HL-60 (cell line): ENCODE data around the gene BAG3.

Source experiments
- POLR2AphosphoS5 ChIP-seq: IDR thresholded peaks from 2 replicates; pipeline ENCODE4 v1.6.1; 2012; ENCODE audit warnings: low read depth
- TF ChIP-seq, protein P1 (sequence below): IDR thresholded peaks from 2 replicates; pipeline ENCODE4 v1.6.1; 2012; ENCODE audit warnings: low read depth; ENCODE audit not compliant: insufficient replicate concordance

DNA sequence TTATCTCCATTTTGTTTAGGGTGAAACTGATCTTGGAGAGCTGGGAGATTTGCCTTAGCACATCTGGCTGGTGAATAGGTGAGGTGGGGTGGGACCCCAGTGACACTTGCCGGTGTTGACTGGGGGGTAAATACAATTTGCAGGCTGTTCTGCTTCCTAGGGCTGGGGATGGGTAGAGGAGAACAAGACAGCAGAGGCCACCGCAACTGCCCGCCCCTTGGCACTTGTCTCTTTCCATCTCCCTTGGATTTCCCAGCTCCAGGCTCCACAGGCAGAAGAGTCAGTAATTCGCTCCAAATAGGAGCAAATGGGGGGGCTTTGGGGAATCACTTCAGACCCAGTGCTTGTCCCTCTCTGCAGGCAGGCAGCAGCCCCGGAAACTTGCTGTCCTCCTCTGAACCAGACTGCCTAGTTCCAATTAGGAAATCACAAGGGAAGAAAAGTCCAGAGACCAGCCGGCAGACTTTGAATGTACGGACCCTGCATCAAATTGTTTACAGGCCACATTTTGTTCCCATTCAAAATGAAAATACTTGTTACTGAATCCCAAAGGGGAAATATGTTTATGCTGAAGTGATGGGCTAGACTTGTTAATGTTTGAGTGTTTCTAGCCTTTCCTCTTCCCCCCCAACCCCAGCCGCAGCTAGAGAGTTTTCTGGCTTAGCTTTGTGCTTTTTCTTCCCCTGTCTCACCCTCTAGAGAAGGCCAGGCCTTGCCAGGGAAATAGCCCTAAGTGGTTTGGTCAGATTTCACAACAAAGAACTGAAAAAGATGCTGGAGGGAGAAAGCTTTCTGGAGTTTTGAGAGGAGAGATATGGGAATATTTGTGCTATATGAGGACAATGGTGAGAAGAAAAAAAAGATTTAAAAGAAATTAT lies 64.7 kb downstream of the BAG3 start:
- TF ChIP-seq, protein P1, sequence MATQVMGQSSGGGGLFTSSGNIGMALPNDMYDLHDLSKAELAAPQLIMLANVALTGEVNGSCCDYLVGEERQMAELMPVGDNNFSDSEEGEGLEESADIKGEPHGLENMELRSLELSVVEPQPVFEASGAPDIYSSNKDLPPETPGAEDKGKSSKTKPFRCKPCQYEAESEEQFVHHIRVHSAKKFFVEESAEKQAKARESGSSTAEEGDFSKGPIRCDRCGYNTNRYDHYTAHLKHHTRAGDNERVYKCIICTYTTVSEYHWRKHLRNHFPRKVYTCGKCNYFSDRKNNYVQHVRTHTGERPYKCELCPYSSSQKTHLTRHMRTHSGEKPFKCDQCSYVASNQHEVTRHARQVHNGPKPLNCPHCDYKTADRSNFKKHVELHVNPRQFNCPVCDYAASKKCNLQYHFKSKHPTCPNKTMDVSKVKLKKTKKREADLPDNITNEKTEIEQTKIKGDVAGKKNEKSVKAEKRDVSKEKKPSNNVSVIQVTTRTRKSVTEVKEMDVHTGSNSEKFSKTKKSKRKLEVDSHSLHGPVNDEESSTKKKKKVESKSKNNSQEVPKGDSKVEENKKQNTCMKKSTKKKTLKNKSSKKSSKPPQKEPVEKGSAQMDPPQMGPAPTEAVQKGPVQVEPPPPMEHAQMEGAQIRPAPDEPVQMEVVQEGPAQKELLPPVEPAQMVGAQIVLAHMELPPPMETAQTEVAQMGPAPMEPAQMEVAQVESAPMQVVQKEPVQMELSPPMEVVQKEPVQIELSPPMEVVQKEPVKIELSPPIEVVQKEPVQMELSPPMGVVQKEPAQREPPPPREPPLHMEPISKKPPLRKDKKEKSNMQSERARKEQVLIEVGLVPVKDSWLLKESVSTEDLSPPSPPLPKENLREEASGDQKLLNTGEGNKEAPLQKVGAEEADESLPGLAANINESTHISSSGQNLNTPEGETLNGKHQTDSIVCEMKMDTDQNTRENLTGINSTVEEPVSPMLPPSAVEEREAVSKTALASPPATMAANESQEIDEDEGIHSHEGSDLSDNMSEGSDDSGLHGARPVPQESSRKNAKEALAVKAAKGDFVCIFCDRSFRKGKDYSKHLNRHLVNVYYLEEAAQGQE = no peak
- TF ChIP-seq POLR2AphosphoS5 = no peak
